Colonic mucosa (tissue), 4 donors: ENCODE measurements around the gene SCIMP. TPM values are rescaled to one million over a fixed set of nuclear protein-coding genes. Genes with fewer than 3 reads are reported as not detected.

Experiments
- DNase-seq: peaks from one replicate; pipeline ENCODE4 v3.0.0-alpha.2; 2020
- H3K27ac ChIP-seq: fragments of 200-600 bp; one replicate; pipeline ENCODE4 v1.8.0; 2021
- H3K27me3 ChIP-seq: fragments of 200-600 bp; one replicate; pipeline ENCODE4 v1.8.0; 2021
- H3K36me3 ChIP-seq: fragments of 200-600 bp; one replicate; pipeline ENCODE4 v1.8.0; 2021
- H3K4me1 ChIP-seq: fragments of 200-600 bp; one replicate; pipeline ENCODE4 v1.8.0; 2021; ENCODE audit warnings: mild to moderate bottlenecking
- H3K4me3 ChIP-seq: fragments of 200-600 bp; one replicate; pipeline ENCODE4 v1.8.0; 2021
- H3K9ac ChIP-seq, 2 donors: one replicate each; pipeline ENCODE4 v1.7.0; 2013; ENCODE audit warnings: control low read depth in 2 of 2, low read depth in 2 of 2, low read length in 2 of 2
- H3K9me3 ChIP-seq: fragments of 200-600 bp; one replicate; pipeline ENCODE4 v1.8.0; 2021
- CTCF ChIP-seq: fragments of 200-600 bp; IDR thresholded peaks from one replicate; pipeline ENCODE4 v1.8.0; 2022; ENCODE audit warnings: antibody characterized with exemption, mild to moderate bottlenecking
- intact Hi-C: fragments of 100-400 bp; cut with DNase I; formaldehyde crosslinking; loops from one replicate; pipeline ENCODE4 v1.14.1; 2022
- total RNA-seq, 2 donors: library from RNA; stranded (reverse); fragmentation: NEBNext Ultra II Directional in 1 of 2; extraction: Animal tissue kit (Norgen Biotek cat#: 25700) in 1 of 2; gene quantifications; one replicate each; pipeline ENCODE4 v1.2.1, GENCODE V29; 2021
- donor health status: healthy.
- donor health status: DM: no; HTN: no; CAD: no.
- donor health status: DM: no; HTN: no; CAD: no.

The SCIMP gene
- total RNA-seq, 2 donors from 2014 or later = 0.86 to 1.5 TPM

GRCh38 chr17:5260542-5260941 is 25.9 kb upstream of the SCIMP start:
- H3K27me3 ChIP-seq = no peaks in the 10 kb centered on the region
- H3K4me1 ChIP-seq = no peaks in the 10 kb centered on the region
- H3K4me3 ChIP-seq = no peak overlapping the region
- intact Hi-C loops = no loop called here
- H3K27ac ChIP-seq = no peak overlapping the region
- no peak overlapping the region for H3K9ac ChIP-seq
- no peak for TF ChIP-seq CTCF
- no peak for DNase-seq
- H3K9me3 ChIP-seq = no peaks in the 10 kb centered on the region
- H3K36me3 ChIP-seq = no peaks in the 10 kb centered on the region

DNA sequence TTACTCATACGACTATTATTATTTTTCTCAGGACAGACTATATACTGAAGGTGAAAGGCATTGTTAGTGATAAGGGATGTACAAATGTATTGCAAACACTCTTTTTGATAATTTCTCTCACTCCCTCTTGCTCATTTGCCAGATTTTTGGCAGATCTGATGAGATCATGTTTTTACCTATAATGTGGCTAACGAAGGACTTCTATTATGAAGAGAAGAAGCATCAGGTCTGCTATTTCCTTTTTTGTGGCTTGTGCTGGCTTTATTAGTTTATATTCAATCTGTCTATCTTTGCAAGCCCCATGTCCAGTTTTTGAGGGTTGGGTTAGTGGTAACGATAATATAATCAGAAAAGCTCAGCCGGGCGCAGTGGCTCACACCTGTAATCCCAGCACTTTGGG is 22.5 kb upstream of the SCIMP start:
- intact Hi-C loops = no loop called here
- TF ChIP-seq CTCF = no peak
- Histone ChIP-seq H3K27ac (no peak overlapping the region), H3K27me3 (no peaks in the 10 kb centered on the region), H3K9ac (no peak overlapping the region), H3K9me3 (no peaks in the 10 kb centered on the region), H3K36me3 (no peaks in the 10 kb centered on the region), H3K4me1 (no peaks in the 10 kb centered on the region), H3K4me3 (no peak overlapping the region)
- no peak for DNase-seq

GRCh38 chr17:5254903-5255521 is 20.4 kb upstream of the SCIMP start:
- no peak for TF ChIP-seq CTCF

DNA sequence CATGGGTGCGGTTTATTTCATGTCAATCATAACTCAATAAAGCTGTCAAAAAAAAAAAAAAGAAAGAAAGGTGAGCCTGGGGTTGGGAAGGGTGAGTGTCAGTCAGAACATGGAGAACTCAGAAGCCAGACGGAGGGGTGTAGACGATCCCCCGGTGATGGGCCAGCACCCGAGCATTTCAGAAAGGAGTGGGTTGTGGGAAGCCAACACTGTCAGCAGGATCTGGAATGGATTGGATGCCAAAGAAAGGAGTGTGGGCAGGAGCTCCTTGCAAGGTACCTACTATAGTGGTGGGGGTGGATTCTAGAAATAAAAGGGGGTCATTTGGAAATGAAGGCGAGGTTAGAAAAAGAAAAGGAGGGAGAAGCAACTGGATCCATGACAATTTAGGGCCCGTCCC is 19.8 kb upstream of the SCIMP start:
- no peak for DNase-seq
- no peaks in the 10 kb centered on the region for H3K9me3 ChIP-seq
- intact Hi-C loops = no loop called here
- no peak overlapping the region for H3K4me3 ChIP-seq
- no peaks in the 10 kb centered on the region for H3K27me3 ChIP-seq
- H3K9ac ChIP-seq = no peak overlapping the region
- no peak for TF ChIP-seq CTCF
- H3K36me3 ChIP-seq = no peaks in the 10 kb centered on the region
- no peak overlapping the region for H3K27ac ChIP-seq
- H3K4me1 ChIP-seq = no peaks in the 10 kb centered on the region

More at GRCh38 chr17:5254903-5255521, 20.4 kb upstream of the SCIMP start:
- Histone ChIP-seq H3K4me1 (no peaks in the 10 kb centered on the region), H3K36me3 (no peaks in the 10 kb centered on the region), H3K9ac (no peak overlapping the region), H3K9me3 (no peaks in the 10 kb centered on the region), H3K27ac (no peak overlapping the region), H3K4me3 (no peak overlapping the region), H3K27me3 (no peaks in the 10 kb centered on the region)
- intact Hi-C loops = no loop called here
- no peak for DNase-seq

DNA sequence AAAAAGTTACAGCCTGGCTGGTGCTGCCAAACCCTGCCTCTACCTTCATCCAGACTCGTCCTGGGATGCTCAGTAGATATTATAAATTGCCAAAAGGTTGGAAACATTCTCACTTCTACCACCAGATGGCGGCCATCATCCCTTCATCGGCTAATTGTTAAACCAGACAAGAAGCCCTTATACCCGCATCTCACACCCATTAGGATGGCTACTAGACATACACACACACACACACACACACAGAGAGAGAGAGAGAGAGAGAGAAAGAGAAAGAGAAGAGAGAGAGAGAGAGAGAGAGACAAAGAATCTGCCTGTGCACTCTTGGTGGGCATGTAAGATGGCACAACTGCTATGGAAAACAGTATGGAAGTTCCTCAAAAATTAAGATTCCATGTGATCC is 15.0 kb upstream of the SCIMP start:
- H3K4me1 ChIP-seq = no peaks in the 10 kb centered on the region
- DNase-seq = peak; percentile 74
- no peak overlapping the region for H3K27ac ChIP-seq
- no peaks in the 10 kb centered on the region for H3K27me3 ChIP-seq
- intact Hi-C loops = loop anchor here (10.0 kb wide), 1 partner anchor 55 kb away; no protein-coding TSS in a partner anchor
- no peak overlapping the region for H3K4me3 ChIP-seq
- peak; percentile 45 for TF ChIP-seq CTCF
- H3K36me3 ChIP-seq = no peaks in the 10 kb centered on the region
- H3K9ac ChIP-seq = no peak overlapping the region
- H3K9me3 ChIP-seq = no peaks in the 10 kb centered on the region
